GM12891 (cell line): ENCODE data around the gene ANKRD10.
"Not testable (repeated sequence)": the region's sequence is repeated elsewhere in the genome, so short reads cannot be mapped to it uniquely, and the experiment has no call there.

Experiments
- DNase-seq: peaks from one replicate; pipeline ENCODE4 v3.0.0; 2011; ENCODE audit warnings: low spot score; ENCODE audit not compliant: insufficient read length
- FAIRE-seq: peaks from 2 replicates; lab custom pipeline; 2011; peaks lifted over from hg19 to GRCh38; lab: Jason Lieb, UNC
- PAX5 ChIP-seq: IDR thresholded peaks from 2 replicates; pipeline ENCODE4 v1.6.1; 2011; ENCODE audit warnings: low read length, moderate library complexity, mild to moderate bottlenecking; ENCODE audit not compliant: insufficient read depth, severe bottlenecking
- POLR2A ChIP-seq: IDR thresholded peaks from 2 replicates; pipeline ENCODE4 v1.6.1; 2011; ENCODE audit warnings: low read depth, low read length, control low read depth
- POLR2AphosphoS5 ChIP-seq: IDR thresholded peaks from 2 replicates; pipeline ENCODE4 v1.6.1; 2011; ENCODE audit warnings: low read depth, low read length, control low read depth
- POU2F2 ChIP-seq: IDR thresholded peaks from 2 replicates; pipeline ENCODE4 v1.6.1; 2011; ENCODE audit warnings: low read depth, mild to moderate bottlenecking, control low read depth, low read length, moderate library complexity
- SPI1 ChIP-seq: IDR thresholded peaks from 2 replicates; pipeline ENCODE4 v1.6.1; 2011; ENCODE audit warnings: low read depth, low read length, control low read depth
- TAF1 ChIP-seq: IDR thresholded peaks from 2 replicates; pipeline ENCODE4 v1.6.1; 2011; ENCODE audit warnings: low read depth, low read length, control low read depth

Gene ANKRD10

DNA sequence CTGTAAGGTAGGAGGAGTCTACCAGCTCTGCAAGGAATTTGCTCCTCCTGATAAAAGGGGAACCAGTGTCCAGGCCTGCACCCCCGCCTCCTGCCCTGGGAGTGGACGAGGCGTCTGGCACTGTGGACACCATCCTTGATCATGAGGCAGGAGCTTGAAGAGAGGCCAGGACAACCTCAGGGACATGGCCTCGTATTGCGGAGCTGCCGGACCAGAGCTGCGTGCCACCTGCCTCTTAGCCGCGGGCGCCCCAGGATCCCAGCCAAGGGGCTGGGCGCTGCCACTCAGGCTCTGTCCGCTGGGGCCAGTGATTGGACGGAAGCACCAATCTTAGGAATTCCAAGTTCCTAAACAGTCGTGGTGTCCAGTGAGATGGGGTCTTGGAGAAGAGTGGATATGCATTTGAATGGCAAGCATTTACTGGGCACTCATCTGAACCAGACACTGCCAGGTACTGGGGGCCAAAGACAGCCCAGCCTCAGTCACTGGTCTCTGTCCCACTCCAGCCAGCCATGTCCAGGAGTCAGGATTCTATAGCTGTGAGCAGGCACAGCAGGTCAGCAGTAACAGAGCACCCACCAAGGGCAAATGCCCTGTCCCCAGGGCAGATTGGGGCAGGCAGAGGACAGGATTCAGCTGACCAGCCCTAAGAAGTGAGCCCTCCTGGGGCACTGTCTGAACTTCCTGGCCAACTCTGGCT is 39.1 kb upstream of the ANKRD10 start:
- DNase-seq (no peak), FAIRE-seq (no peak)
- no peak for TF ChIP-seq PAX5
- no peak for TF ChIP-seq POU2F2
- no peak for TF ChIP-seq POLR2AphosphoS5
- no peak for TF ChIP-seq POLR2A
- TF ChIP-seq TAF1, result no peak
- TF ChIP-seq SPI1, result no peak

- TF ChIP-seq SPI1, result no peak
- TF ChIP-seq POU2F2, result no peak
- TF ChIP-seq POLR2AphosphoS5, result no peak
- no peak for TF ChIP-seq TAF1
- TF ChIP-seq PAX5, result no peak
- no peak for TF ChIP-seq POLR2A
- DNase-seq (no peak), FAIRE-seq (no peak)
Observed at GRCh38 chr13:110953416-110953815, 38.5 kb upstream of the ANKRD10 start.

DNA sequence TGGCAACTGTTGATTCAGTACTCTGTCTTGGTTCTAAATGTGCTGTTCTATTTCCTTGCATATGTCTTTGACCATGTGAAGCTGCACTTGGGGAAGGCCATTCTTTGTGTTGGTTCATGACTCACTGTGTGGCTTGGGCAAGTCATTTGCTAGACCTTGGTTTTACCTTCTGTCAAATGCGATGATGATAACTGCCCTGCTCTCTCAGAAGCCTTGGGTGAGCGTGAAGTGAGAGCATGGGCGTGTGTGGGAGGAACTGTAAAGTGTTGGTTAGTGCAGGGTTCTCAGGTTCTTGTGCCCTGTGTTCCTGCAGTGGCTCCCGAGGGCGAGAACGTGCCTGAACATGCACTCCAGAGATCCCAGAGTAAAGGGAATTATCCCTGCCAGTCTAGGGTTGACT is 37.3 kb upstream of the ANKRD10 start:
- not testable (repeated sequence) for DNase-seq
- FAIRE-seq, result peak; percentile 81

GRCh38 chr13:110950819-110951570 is 36.1 kb upstream of the ANKRD10 start:
- DNase-seq, result no peak
- FAIRE-seq, result no peak
- TF ChIP-seq POLR2AphosphoS5 (no peak), POU2F2 (no peak), TAF1 (no peak), SPI1 (no peak), POLR2A (no peak), PAX5 (no peak)

- DNase-seq (no peak), FAIRE-seq (no peak)
- TF ChIP-seq POU2F2, result no peak
- no peak for TF ChIP-seq POLR2A
- TF ChIP-seq PAX5, result no peak
Observed at GRCh38 chr13:110950356-110950755, 35.5 kb upstream of the ANKRD10 start.

DNA sequence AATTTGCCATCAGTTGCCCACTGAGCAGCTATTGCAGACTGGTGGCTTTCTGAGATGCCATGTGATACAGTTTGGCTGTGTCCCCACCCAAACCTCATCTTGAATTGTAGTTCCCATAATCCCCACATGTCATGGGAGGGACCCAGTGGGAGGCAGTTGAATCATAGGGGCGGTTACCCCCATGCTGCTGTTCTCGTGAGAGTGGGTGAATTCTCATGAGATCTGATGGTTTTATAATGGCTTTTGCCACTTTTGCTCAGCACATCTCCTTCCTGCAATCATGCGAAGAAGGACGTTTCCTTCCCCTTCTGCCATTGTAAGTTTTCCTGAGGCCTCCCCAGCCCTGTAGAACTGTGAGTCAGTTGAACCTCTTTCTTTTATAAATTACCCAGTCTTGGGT is 34.8 kb upstream of the ANKRD10 start:
- FAIRE-seq (peak; percentile 41), DNase-seq (no peak)
- TF ChIP-seq SPI1, result no peak
- no peak for TF ChIP-seq PAX5
- TF ChIP-seq POLR2AphosphoS5, result no peak
- no peak for TF ChIP-seq POU2F2
- TF ChIP-seq POLR2A, result no peak
- no peak for TF ChIP-seq TAF1

- FAIRE-seq (no peak), DNase-seq (no peak)
- TF ChIP-seq PAX5 (no peak), TAF1 (no peak), POU2F2 (no peak), POLR2AphosphoS5 (no peak), POLR2A (no peak), SPI1 (no peak)
Observed at GRCh38 chr13:110949116-110949515, 34.2 kb upstream of the ANKRD10 start.

- DNase-seq, result not testable (repeated sequence)
- peak; percentile 52 for FAIRE-seq
Observed at GRCh38 chr13:110947338-110947737, 32.5 kb upstream of the ANKRD10 start.

DNA sequence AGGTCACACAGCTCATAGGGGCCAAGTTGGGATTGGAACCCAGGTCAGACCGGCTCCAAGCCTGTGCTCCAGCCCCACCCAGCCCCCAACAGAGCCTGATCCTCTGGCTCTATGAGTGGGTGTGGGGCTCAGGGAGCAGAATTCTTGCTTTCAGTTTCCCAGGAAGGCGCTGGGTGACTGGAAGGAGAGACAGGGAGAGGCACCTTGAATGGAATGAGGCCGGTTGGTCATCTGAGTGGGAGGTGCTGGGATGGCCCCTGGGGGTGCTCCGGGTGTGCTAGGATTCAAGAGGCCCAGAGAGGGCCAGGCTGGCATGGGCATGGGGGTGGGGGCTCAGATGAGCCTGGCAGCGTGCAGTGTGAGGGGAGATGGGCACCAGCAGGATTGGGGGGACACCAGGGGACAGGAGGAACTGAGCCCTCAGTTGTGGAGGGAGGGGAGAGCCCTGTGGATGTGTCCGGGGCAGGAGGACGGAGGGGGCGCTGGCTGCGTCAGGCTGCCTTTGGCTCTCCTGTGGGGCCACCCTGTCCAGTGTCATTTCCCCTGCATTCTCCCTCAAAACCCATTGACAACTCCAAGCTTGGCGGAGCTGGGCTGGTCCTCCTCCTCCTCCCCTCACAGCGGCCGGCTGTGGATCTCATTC is 31.2 kb upstream of the ANKRD10 start:
- TF ChIP-seq POLR2A, result no peak
- no peak for TF ChIP-seq PAX5
- no peak for TF ChIP-seq POLR2AphosphoS5
- TF ChIP-seq SPI1, result no peak
- TF ChIP-seq POU2F2, result no peak
- no peak for TF ChIP-seq TAF1
- no peak for FAIRE-seq

More for the DNA sequence above, 31.2 kb upstream of the ANKRD10 start:
- DNase-seq, result no peak
